Tibial nerve (tissue), 4 donors: ENCODE results near the gene WDR49. TPM values are rescaled to one million over a fixed set of nuclear protein-coding genes. Genes with fewer than 3 reads are reported as not detected.

ENCODE experiments used
- DNase-seq, 2 donors: peaks; one replicate each; pipeline ENCODE4 v3.0.0-alpha.2; 2019; ENCODE audit warnings: low spot score in 2 of 2
- H3K27ac ChIP-seq, 4 donors: fragments of 200-600 bp; sonication (generic) in 3 of 4; one replicate each; pipeline ENCODE4 v1.5.1; 2017 to 2019; ENCODE audit warnings: mild to moderate bottlenecking in 1 of 4
- H3K27me3 ChIP-seq, 2 donors: fragments of 200-600 bp; sonication (generic) in 1 of 2; one replicate each; pipeline versions ENCODE4 v1.5.1 to v1.6.0; 2017 to 2019
- H3K36me3 ChIP-seq, 3 donors: fragments of 200-600 bp; sonication (generic); one replicate each; pipeline ENCODE4 v1.5.1; 2018 to 2019
- H3K4me1 ChIP-seq, 4 donors: fragments of 200-600 bp; sonication (generic) in 3 of 4; one replicate each; pipeline ENCODE4 v1.5.1; 2017 to 2019
- H3K4me3 ChIP-seq, 4 donors: fragments of 200-600 bp; sonication (generic) in 3 of 4; one replicate each; pipeline ENCODE4 v1.5.1; 2017 to 2019; ENCODE audit warnings: mild to moderate bottlenecking in 1 of 4, moderate library complexity in 1 of 4
- H3K9me3 ChIP-seq, 4 donors: fragments of 200-600 bp; sonication (generic) in 3 of 4; one replicate each; pipeline ENCODE4 v1.5.1; 2017 to 2019
- EP300 ChIP-seq, 2 donors: sonication (generic); formaldehyde crosslinking; IDR thresholded peaks; one replicate each; pipeline ENCODE4 v1.6.1; 2017; ENCODE audit warnings: antibody characterized with exemption in 2 of 2, mild to moderate bottlenecking in 1 of 2
- POLR2A ChIP-seq, 2 donors: fragments of 450-650 bp; IDR thresholded peaks; one replicate each; pipeline ENCODE4 v1.6.1; 2017; ENCODE audit warnings: antibody characterized with exemption in 2 of 2, mild to moderate bottlenecking in 2 of 2, moderate library complexity in 2 of 2
- WGBS, 2 donors: methylation state at CpG; one replicate each; pipeline ENCODE4 v1.1.5; 2018; 5-methylcytosine and 5-hydroxymethylcytosine counted together
- total RNA-seq, 4 donors: library from RNA; depleted of rRNA; stranded (reverse); fragments of >200 nt; gene quantifications; one replicate each; pipeline ENCODE4 v1.1.0, GENCODE V29; 2016
- TF ChIP-seq, protein P1 (sequence below), 5 experiments: fragments of 200-600 bp in 3 of 5; fragments of 450-650 bp in 2 of 5; sonication (generic) in 3 of 5; IDR thresholded peaks; one replicate each; pipeline ENCODE4 v1.5.1; 2016 to 2019; ENCODE audit warnings: antibody characterized with exemption in 5 of 5, mild to moderate bottlenecking in 3 of 5, moderate library complexity in 2 of 5

The WDR49 gene
- total RNA-seq, 4 donors from 2014 or later = 0.44 to 2.9 (median 1.3) TPM; not detected in 1

DNA sequence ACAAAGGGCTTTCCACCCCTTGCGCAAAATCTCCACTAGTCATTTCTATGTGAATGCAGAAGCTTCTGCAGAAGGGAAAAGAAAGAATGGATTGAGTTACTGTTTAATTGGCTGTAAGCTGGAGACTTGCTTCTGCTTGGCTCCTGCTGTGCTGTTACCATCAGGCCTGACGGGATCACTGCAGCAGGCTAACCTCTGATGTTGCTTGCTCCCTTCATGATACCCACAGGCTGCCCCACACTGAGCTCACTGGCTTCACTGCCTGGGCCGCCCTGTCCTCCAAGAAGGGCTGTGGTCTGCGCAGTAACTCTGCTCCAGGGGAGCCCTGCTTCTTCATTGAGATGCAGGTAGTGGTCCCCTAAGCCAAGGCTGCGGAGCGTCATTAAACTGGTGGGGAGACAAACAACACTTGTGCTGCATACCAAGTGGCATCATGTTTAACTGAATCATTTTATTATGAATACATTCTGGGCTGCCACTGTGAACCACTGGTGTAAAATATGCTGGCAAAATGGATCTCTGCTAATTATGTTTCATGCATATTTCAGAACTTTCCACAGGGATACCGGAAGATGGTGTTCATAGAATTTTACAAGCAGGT, 78.6 kb downstream of the WDR49 start:
- no peak overlapping the region for H3K4me3 ChIP-seq
- WGBS, 2 donors = 67 to 73% methylated on average over 6 to 7 of the region's 7 CpGs
- no peaks in the 10 kb centered on the region for H3K4me1 ChIP-seq
- TF ChIP-seq, protein P1, sequence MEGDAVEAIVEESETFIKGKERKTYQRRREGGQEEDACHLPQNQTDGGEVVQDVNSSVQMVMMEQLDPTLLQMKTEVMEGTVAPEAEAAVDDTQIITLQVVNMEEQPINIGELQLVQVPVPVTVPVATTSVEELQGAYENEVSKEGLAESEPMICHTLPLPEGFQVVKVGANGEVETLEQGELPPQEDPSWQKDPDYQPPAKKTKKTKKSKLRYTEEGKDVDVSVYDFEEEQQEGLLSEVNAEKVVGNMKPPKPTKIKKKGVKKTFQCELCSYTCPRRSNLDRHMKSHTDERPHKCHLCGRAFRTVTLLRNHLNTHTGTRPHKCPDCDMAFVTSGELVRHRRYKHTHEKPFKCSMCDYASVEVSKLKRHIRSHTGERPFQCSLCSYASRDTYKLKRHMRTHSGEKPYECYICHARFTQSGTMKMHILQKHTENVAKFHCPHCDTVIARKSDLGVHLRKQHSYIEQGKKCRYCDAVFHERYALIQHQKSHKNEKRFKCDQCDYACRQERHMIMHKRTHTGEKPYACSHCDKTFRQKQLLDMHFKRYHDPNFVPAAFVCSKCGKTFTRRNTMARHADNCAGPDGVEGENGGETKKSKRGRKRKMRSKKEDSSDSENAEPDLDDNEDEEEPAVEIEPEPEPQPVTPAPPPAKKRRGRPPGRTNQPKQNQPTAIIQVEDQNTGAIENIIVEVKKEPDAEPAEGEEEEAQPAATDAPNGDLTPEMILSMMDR (IDR thresholded peaks at IDR 0.05) = no peak
- TF ChIP-seq EP300 (IDR thresholded peaks at IDR 0.05) = no peak
- H3K36me3 ChIP-seq = no peaks in the 10 kb centered on the region
- no peak for DNase-seq
- no peak overlapping the region for H3K27ac ChIP-seq
- no peaks in the 10 kb centered on the region for H3K27me3 ChIP-seq
- no peaks in the 10 kb centered on the region for H3K9me3 ChIP-seq

DNA sequence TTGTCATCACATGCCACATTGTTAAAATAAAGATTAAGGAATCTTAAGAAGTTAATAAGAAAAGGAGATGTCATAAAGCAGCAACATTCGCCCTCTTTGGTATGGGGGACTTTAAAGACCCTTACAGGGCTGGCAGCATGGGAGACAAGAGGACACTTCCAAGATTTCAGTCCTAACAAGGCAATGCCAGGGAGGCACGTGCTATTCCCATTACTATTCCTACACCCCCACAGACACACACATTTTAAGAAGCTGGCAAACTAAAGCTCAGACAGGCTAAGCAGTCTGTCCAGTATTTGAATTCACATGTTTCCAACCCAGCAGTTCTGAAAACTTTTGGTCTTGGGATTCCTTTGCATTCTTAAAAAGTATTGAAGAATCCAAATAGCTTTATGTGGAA, 80.8 kb downstream of the WDR49 start:
- no peaks in the 10 kb centered on the region for H3K9me3 ChIP-seq
- H3K4me3 ChIP-seq = no peak overlapping the region
- 65 to 78% methylated on average over 2 of the region's 2 CpGs for WGBS, 2 donors
- H3K27ac ChIP-seq = no peak overlapping the region
- DNase-seq = no peak
- no peaks in the 10 kb centered on the region for H3K36me3 ChIP-seq
- H3K27me3 ChIP-seq = no peaks in the 10 kb centered on the region
- no peak for TF ChIP-seq EP300 (IDR thresholded peaks at IDR 0.05)
- no peak for TF ChIP-seq POLR2A (IDR thresholded peaks at IDR 0.05)
- H3K4me1 ChIP-seq = no peaks in the 10 kb centered on the region

DNA sequence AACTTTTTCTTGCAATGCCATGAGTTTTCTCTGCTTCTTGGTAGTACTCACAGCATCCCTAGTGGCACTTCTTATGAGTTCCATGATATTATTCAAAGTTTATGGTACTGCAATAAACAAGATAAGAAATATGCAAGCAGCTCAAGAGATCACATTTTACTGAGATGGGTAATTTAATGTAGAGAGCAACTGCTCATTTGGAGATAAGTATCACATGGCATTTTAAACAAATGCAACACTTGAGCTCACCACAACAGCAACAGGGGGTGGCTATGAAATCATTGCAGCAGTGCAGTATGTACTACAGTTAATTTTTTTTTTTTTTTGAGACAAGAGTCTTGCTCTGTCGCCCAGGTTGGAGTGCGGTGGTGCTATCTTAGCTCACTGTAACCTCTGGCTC, 85.1 kb downstream of the WDR49 start:
- 93 to 100% methylated on average over 2 of the region's 2 CpGs for WGBS, 2 donors

GRCh38 chr3:167565489-167565888, 88.3 kb downstream of the WDR49 start:
- no peak for DNase-seq
- TF ChIP-seq EP300 (IDR thresholded peaks at IDR 0.05) = no peak
- no peak for TF ChIP-seq POLR2A (IDR thresholded peaks at IDR 0.05)
- TF ChIP-seq, protein P1 (IDR thresholded peaks at IDR 0.05) = no peak
- no peak overlapping the region for H3K27ac ChIP-seq
- no peaks in the 10 kb centered on the region for H3K27me3 ChIP-seq
- H3K4me1 ChIP-seq = no peaks in the 10 kb centered on the region
- H3K36me3 ChIP-seq = no peaks in the 10 kb centered on the region
- no peaks in the 10 kb centered on the region for H3K9me3 ChIP-seq
- no peak overlapping the region for H3K4me3 ChIP-seq
- WGBS, 2 donors = 27 to 82% methylated on average over 1 of the region's 1 CpG

More for the DNA sequence above, 85.1 kb downstream of the WDR49 start:
- TF ChIP-seq POLR2A (IDR thresholded peaks at IDR 0.05) (no peak), EP300 (IDR thresholded peaks at IDR 0.05) (no peak)
- TF ChIP-seq, protein P1 (IDR thresholded peaks at IDR 0.05) = no peak
- H3K4me3 ChIP-seq = no peak overlapping the region
- no peaks in the 10 kb centered on the region for H3K4me1 ChIP-seq
- no peaks in the 10 kb centered on the region for H3K36me3 ChIP-seq
- no peak overlapping the region for H3K27ac ChIP-seq
- no peaks in the 10 kb centered on the region for H3K9me3 ChIP-seq
- H3K27me3 ChIP-seq = no peaks in the 10 kb centered on the region
- DNase-seq = no peak

DNA sequence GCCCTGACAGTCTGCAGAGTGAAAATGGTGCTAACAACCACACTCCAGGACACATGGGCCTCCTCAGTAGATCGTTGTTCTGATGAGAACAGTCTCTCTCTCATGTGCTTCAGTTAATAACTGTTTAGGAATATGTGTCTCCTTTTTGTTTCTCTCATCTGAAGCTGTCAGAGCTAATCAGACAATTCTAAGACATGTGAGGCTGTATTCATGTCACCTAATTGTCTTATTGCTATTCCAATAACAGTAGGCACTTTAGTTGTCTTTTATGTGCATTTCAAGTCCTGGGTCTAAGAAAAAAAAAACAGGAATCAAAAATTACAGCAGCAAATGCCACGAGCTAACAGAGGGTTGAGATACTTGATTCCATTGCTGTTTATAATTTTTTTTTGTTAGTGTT, 89.1 kb downstream of the WDR49 start:
- Histone ChIP-seq H3K27me3 (no peaks in the 10 kb centered on the region), H3K4me1 (no peaks in the 10 kb centered on the region), H3K9me3 (no peaks in the 10 kb centered on the region), H3K36me3 (no peaks in the 10 kb centered on the region), H3K4me3 (no peak overlapping the region), H3K27ac (no peak overlapping the region)
- TF ChIP-seq POLR2A (IDR thresholded peaks at IDR 0.05) (no peak), EP300 (IDR thresholded peaks at IDR 0.05) (no peak)
- TF ChIP-seq, protein P1 (IDR thresholded peaks at IDR 0.05) = no peak
- 50 to 52% methylated on average over 2 of the region's 2 CpGs for WGBS, 2 donors
- DNase-seq = no peak

DNA sequence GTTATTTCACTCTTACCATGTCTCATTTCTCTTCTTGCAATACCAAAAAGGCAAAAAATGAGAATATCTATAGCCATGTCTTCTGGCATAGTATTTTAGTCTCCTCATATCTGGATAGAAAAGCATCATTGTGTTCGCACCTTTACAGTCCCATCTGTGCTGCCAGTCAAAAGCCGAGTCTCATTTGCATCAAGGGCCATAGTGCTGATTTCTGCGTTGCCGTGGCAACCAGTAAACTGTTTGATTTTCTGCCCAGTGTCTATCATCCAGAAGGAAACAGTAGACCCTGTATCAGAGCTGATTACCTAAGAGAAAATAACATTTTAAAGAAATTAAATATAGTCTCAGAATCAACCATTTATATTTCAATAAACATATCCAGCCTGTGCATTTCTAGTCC, 93.8 kb downstream of the WDR49 start:
- H3K9me3 ChIP-seq = no peaks in the 10 kb centered on the region
- DNase-seq = no peak
- no peaks in the 10 kb centered on the region for H3K27me3 ChIP-seq
- H3K4me3 ChIP-seq = no peak overlapping the region
- TF ChIP-seq EP300 (IDR thresholded peaks at IDR 0.05) = no peak
- no peak for TF ChIP-seq POLR2A (IDR thresholded peaks at IDR 0.05)
- TF ChIP-seq, protein P1 (IDR thresholded peaks at IDR 0.05) = no peak
- no peaks in the 10 kb centered on the region for H3K4me1 ChIP-seq
- 88 to 93% methylated on average over 4 of the region's 4 CpGs for WGBS, 2 donors
- no peak overlapping the region for H3K27ac ChIP-seq
- H3K36me3 ChIP-seq = no peaks in the 10 kb centered on the region
